WTC11 (cell line): ENCODE results near the gene STRN. TPM values are rescaled to one million over a fixed set of nuclear protein-coding genes. Genes with fewer than 3 reads are reported as not detected.

ENCODE experiments used
- ATAC-seq: fragments of 200-7000 bp; cut with Tn5 transposase; 2 replicates; pipeline ENCODE4 v1.10.0; 2021; ENCODE audit warnings: mild to moderate bottlenecking, moderate library complexity
- CTCF ChIA-PET: fragments of 300-600 bp; sonication (Branson Sonifier 250); formaldehyde crosslinking; loops from one replicate; lab custom pipeline; 2021; ENCODE audit warnings: antibody characterized with exemption; lab: Charles Lee
- POLR2A ChIA-PET: fragments of 350-600 bp; sonication (Branson Sonifier 250); formaldehyde crosslinking; loops from one replicate; lab custom pipeline; 2021; ENCODE audit warnings: antibody characterized with exemption; lab: Charles Lee
- DNase-seq: peaks from one replicate; pipeline ENCODE4 v3.0.0; 2021; ENCODE audit warnings: low spot score
- H3K27ac Mint-ChIP-seq: 2 replicates; pipeline ENCODE4 v1.8.0; 2021; ENCODE audit warnings: mixed read lengths
- H3K27me3 Mint-ChIP-seq: 2 replicates; pipeline ENCODE4 v1.8.0; 2021; ENCODE audit warnings: low read depth, mild to moderate bottlenecking, moderate library complexity, mixed read lengths
- H3K36me3 Mint-ChIP-seq: 2 replicates; pipeline ENCODE4 v1.8.0; 2021; ENCODE audit warnings: mixed read lengths
- H3K4me1 Mint-ChIP-seq: 2 replicates; pipeline ENCODE4 v1.8.0; 2022; ENCODE audit warnings: mixed read lengths
- H3K4me3 Mint-ChIP-seq: 2 replicates; pipeline ENCODE4 v1.8.0; 2021; ENCODE audit warnings: mild to moderate bottlenecking, moderate library complexity, mixed read lengths
- H3K9me3 Mint-ChIP-seq: 2 replicates; pipeline ENCODE4 v1.8.0; 2021; ENCODE audit warnings: mixed read lengths
- ARID4B ChIP-seq: sonication (generic); formaldehyde crosslinking; IDR thresholded peaks from 2 replicates; pipeline ENCODE4 v1.8.0; 2023; ENCODE audit warnings: missing genetic modification reagents, mild to moderate bottlenecking, borderline replicate concordance
- ATF3 ChIP-seq: sonication (generic); formaldehyde crosslinking; conservative IDR thresholded peaks from 2 replicates; pipeline ENCODE4 v1.8.1; 2022; ENCODE audit warnings: mild to moderate bottlenecking, missing genetic modification reagents
- ATF6 ChIP-seq: sonication (generic); formaldehyde crosslinking; IDR thresholded peaks from 2 replicates; pipeline ENCODE4 v1.8.1; 2023; ENCODE audit warnings: mild to moderate bottlenecking, missing genetic modification reagents
- CDX4 ChIP-seq: fragments of 250-450 bp; sonication (Bioruptor Pico); IDR thresholded peaks from 2 replicates; pipeline ENCODE4 v1.9.0; 2021; ENCODE audit warnings: moderate library complexity, mild to moderate bottlenecking, inconsistent platforms, borderline replicate concordance
- ELF4 ChIP-seq: sonication (generic); formaldehyde crosslinking; IDR thresholded peaks from 2 replicates; pipeline ENCODE4 v1.8.1; 2022; ENCODE audit warnings: low read depth, mild to moderate bottlenecking, moderate library complexity, missing genetic modification reagents
- EMX1 ChIP-seq: fragments of 250-450 bp; sonication (Bioruptor Pico); IDR thresholded peaks from 2 replicates; pipeline ENCODE4 v1.8.0; 2021; ENCODE audit warnings: mild to moderate bottlenecking
- IRF1 ChIP-seq: sonication (generic); formaldehyde crosslinking; IDR thresholded peaks from 2 replicates; pipeline ENCODE4 v1.8.0; 2023; ENCODE audit warnings: missing genetic modification reagents
- MYBL2 ChIP-seq: sonication (generic); formaldehyde crosslinking; IDR thresholded peaks from 2 replicates; pipeline ENCODE4 v1.8.1; 2023; ENCODE audit warnings: mild to moderate bottlenecking, moderate library complexity, missing genetic modification reagents
- NFE2L1 ChIP-seq: sonication (generic); formaldehyde crosslinking; IDR thresholded peaks from 2 replicates; pipeline ENCODE4 v1.8.1; 2023; ENCODE audit warnings: missing genetic modification reagents
- PRDM15 ChIP-seq: sonication (generic); formaldehyde crosslinking; IDR thresholded peaks from 2 replicates; pipeline ENCODE4 v1.8.0; 2022; ENCODE audit warnings: missing genetic modification reagents
- SMAD3 ChIP-seq: sonication (generic); formaldehyde crosslinking; IDR thresholded peaks from 2 replicates; pipeline ENCODE4 v1.8.0; 2022; ENCODE audit warnings: missing genetic modification reagents, mild to moderate bottlenecking, borderline replicate concordance
- ZNF263 ChIP-seq: sonication (generic); formaldehyde crosslinking; IDR thresholded peaks from 2 replicates; pipeline ENCODE4 v1.8.1; 2022; ENCODE audit warnings: low read depth, mild to moderate bottlenecking, moderate library complexity, missing genetic modification reagents
- ZNF281 ChIP-seq: sonication (generic); formaldehyde crosslinking; IDR thresholded peaks from 2 replicates; pipeline ENCODE4 v1.8.0; 2023; ENCODE audit warnings: mild to moderate bottlenecking, missing genetic modification reagents
- ZNF425 ChIP-seq: fragments of 250-450 bp; sonication (Bioruptor Pico); conservative IDR thresholded peaks from 2 replicates; pipeline ENCODE4 v1.9.0; 2021; ENCODE audit warnings: mild to moderate bottlenecking
- ZNF532 ChIP-seq: fragments of 250-450 bp; sonication (Bioruptor Pico); IDR thresholded peaks from 2 replicates; pipeline ENCODE4 v1.9.0; 2021; ENCODE audit warnings: mild to moderate bottlenecking, borderline replicate concordance
- total RNA-seq: library from RNA; stranded (reverse); gene quantifications from 3 replicates; pipeline ENCODE4 v1.2.3, GENCODE V29; 2021

The STRN gene
- total RNA-seq, 1 experiment from 2014 or later, result 34.7 TPM

GRCh38 chr2:36886664-36887063 is 79.7 kb downstream of the STRN start:
- Mint-ChIP-seq H3K4me3 (no peak overlapping the region), H3K27ac (no peak overlapping the region), H3K27me3 (no peaks in the 10 kb centered on the region), H3K36me3 (peaks cover 2% of the 10 kb centered on the region; the same call in 1 of the 2 replicates), H3K4me1 (no peaks in the 10 kb centered on the region), H3K9me3 (no peaks in the 10 kb centered on the region)
- no peak for DNase-seq
- ChIA-PET CTCF (no interaction called here), POLR2A (no interaction called here)
- no peak for ATAC-seq
- no peak for TF ChIP-seq SMAD3
- TF ChIP-seq MYBL2 (CRISPR knock-in tag), result no peak
- TF ChIP-seq CDX4, result no peak
- TF ChIP-seq ELF4, result no peak
- no peak for TF ChIP-seq ATF6
- TF ChIP-seq EMX1 (CRISPR knock-in tag), result no peak
- no peak for TF ChIP-seq PRDM15 (CRISPR knock-in tag)
- no peak for TF ChIP-seq ATF3 (CRISPR knock-in tag)
- TF ChIP-seq IRF1 (CRISPR knock-in tag), result no peak
- TF ChIP-seq NFE2L1 (CRISPR knock-in tag), result no peak
- no peak for TF ChIP-seq ZNF532 (CRISPR knock-in tag)
- no peak for TF ChIP-seq ARID4B (CRISPR knock-in tag)
- TF ChIP-seq ZNF425, result no peak
- no peak for TF ChIP-seq ZNF263
- TF ChIP-seq ZNF281 (CRISPR knock-in tag), result no peak
